Measurements from ENCODE around the gene RBBP5.

Gene RBBP5

GRCh38 chr1:205075642-205076155 lies 46.1 kb downstream of the RBBP5 start:
- DNase-seq (ENCODE audit: low read depth in 2 of 2): no peak

GRCh38 chr1:205074513-205074912 lies 47.3 kb downstream of the RBBP5 start:
- DNase-seq (ENCODE audit: low read depth in 2 of 2): no peak

- DNase-seq (ENCODE audit: low read depth in 2 of 2): no peak
Observed at GRCh38 chr1:205074084-205074483, 47.7 kb downstream of the RBBP5 start.

- no peak for DNase-seq (ENCODE audit: low read depth in 2 of 2)
Observed at GRCh38 chr1:205073511-205073910, 48.3 kb downstream of the RBBP5 start.

GRCh38 chr1:205072881-205073280 lies 48.9 kb downstream of the RBBP5 start:
- no peak for DNase-seq (ENCODE audit: low read depth in 2 of 2)

GRCh38 chr1:205072286-205072685 lies 49.5 kb downstream of the RBBP5 start:
- DNase-seq (ENCODE audit: low read depth in 2 of 2): no peak

- no peak for DNase-seq (ENCODE audit: low read depth in 2 of 2)
Observed at GRCh38 chr1:205071801-205072200, 50.0 kb downstream of the RBBP5 start.

GRCh38 chr1:205071028-205071409 lies 50.8 kb downstream of the RBBP5 start:
- DNase-seq (ENCODE audit: low read depth in 2 of 2): no peak

GRCh38 chr1:205069371-205070125 lies 52.2 kb downstream of the RBBP5 start:
- DNase-seq (ENCODE audit: low read depth in 2 of 2): no peak

- DNase-seq (ENCODE audit: low read depth in 2 of 2): no peak
Observed at GRCh38 chr1:205068457-205069040, 53.2 kb downstream of the RBBP5 start.

- DNase-seq (ENCODE audit: low read depth in 2 of 2): no peak
Observed at GRCh38 chr1:205068001-205068400, 53.8 kb downstream of the RBBP5 start.

GRCh38 chr1:205067031-205067430 lies 54.7 kb downstream of the RBBP5 start:
- no peak for DNase-seq (ENCODE audit: low read depth in 2 of 2)

- no peak for DNase-seq (ENCODE audit: low read depth in 2 of 2)
Observed at GRCh38 chr1:205066141-205066818, 55.5 kb downstream of the RBBP5 start.

GRCh38 chr1:205065666-205066065 lies 56.1 kb downstream of the RBBP5 start:
- no peak for DNase-seq (ENCODE audit: low read depth in 2 of 2)

- DNase-seq (ENCODE audit: low read depth in 2 of 2): no peak
Observed at GRCh38 chr1:205064741-205065316, 56.9 kb downstream of the RBBP5 start.

- no peak for DNase-seq (ENCODE audit: low read depth in 2 of 2)
Observed at GRCh38 chr1:205064301-205064700, 57.5 kb downstream of the RBBP5 start.

- no peak for DNase-seq (ENCODE audit: low read depth in 2 of 2)
Observed at GRCh38 chr1:205062895-205063294, 58.9 kb downstream of the RBBP5 start.

GRCh38 chr1:205062319-205062718 lies 59.5 kb downstream of the RBBP5 start:
- DNase-seq (ENCODE audit: low read depth in 2 of 2): no peak

- DNase-seq (ENCODE audit: low read depth in 2 of 2): peak; percentile 29 to 38
Observed at GRCh38 chr1:205061665-205062069, 60.1 kb downstream of the RBBP5 start.

GRCh38 chr1:205061227-205061626 lies 60.6 kb downstream of the RBBP5 start:
- DNase-seq (ENCODE audit: low read depth in 2 of 2): no peak

GRCh38 chr1:205060746-205061145 lies 61.0 kb downstream of the RBBP5 start:
- DNase-seq (ENCODE audit: low read depth in 2 of 2): no peak

- no peak for DNase-seq (ENCODE audit: low read depth in 2 of 2)
Observed at GRCh38 chr1:205059660-205060059, 62.1 kb downstream of the RBBP5 start.

All from stimulated activated CD8-positive, alpha-beta memory T cell treated with anti-CD3 and anti-CD28 coated beads, Interleukin-15, amount 100 ng/mL, for 48 hours (primary cell).